Activated CD8-positive, alpha-beta memory T cell treated with anti-CD3 and anti-CD28 coated beads, Interleukin-2, amount 50 U/mL, for 24 hours (primary cell): ENCODE data around the gene LRRN4CL.
"Not testable (repeated sequence)": the region's sequence is repeated elsewhere in the genome, so short reads cannot be mapped to it uniquely, and the experiment has no call there.

ENCODE experiments used
- DNase-seq: peaks from one replicate; pipeline ENCODE4 v3.0.0-alpha.2; 2020; ENCODE audit errors: extremely low read depth

LRRN4CL gene

DNA sequence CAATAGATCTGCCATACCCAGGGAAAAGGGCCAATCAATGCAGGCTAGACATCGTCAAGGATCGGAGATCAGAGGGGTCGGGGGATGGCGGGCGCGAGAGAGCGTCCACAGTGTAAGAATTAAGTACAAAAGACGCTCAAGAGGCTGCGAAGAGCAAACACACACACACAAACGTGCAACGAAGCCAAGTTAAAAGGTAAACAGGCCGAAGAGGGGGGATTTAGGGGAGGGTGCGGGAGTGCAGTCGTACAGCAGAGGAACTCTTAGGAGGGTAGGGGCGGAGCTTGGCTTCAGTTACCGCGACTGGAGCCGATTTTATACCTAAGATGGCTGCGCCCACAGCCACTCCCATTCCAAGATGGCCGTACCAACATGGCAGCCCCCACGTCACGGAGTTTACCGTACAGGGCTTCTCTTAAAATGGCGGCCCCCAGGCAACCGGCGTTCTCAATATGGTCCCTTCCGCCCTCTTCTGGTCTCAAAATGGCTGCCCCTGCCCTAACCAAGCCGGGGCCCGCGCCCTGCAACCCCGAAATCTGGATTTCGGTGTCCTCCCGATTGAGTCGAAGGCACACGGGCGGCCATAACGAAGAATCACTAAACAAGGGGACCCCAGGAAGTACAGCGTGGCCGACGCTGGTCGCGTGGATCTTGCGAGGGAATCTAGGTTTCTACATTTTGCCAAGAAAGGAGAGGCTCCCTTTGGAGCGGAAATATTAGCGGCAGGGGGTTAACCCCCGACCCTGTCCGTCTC lies 20.1 kb upstream of the LRRN4CL start:
- peak; percentile 96 for DNase-seq

DNA sequence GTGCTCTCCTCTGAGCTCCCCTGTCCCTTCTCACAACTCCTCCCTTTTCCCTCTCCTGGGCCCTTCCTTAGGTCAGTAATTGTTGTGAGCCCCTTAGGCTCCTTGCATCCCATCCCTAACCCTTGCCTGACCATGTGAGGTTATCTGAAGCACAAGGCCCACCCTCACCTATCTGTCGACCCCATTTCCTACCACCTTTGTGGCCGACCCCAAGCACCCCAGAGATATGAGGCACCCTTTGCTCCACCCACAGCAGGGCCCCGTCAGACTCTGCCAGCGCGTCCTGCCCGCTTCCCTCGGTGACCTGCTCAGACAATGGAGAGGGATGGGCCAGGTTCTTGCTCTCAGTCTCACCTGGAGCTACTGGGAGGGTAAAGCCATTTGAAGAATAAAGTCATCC lies 19.5 kb upstream of the LRRN4CL start:
- no peak for DNase-seq

GRCh38 chr11:62708392-62708791 lies 19.1 kb upstream of the LRRN4CL start:
- no peak for DNase-seq

DNA sequence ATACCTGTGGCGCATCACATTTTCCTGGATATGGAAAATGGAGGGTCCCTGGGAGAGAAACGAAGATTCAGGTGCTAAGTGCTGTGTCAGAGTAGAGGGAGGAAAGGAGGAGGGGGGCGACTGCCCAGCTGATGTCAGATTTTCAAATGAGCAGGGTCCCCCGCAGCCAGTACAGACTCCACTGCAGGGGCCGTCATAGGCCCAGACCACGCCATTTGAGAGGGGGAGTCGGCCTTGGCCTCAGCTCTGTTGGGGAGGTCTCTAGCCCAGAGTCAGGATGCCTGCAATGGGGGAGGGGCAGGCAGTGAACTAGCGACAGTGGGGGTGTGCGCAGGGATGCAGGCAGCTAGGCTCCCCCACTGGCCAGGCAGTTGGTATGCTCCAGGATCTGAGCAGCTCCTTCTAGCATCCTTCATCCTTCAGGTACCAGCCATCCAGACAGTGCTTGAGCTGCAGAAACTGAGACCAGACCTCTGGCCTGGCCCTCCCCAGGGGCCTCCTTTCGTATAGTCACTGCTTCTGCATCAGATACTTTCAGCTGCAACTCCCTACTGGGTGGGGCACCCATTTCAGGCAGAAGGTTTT lies 18.0 kb upstream of the LRRN4CL start, which contains the start of the genes BSCL2 and GNG3:
TSS of gene BSCL2 (minus strand) at position 148 of the 585 bp plus-strand sequence. CDS start 229 bp downstream, outside the sequence.
TSS of gene GNG3 (plus strand) at position 400 of the 585 bp plus-strand sequence. CDS start 620 bp downstream, outside the sequence.
- no peak for DNase-seq

DNA sequence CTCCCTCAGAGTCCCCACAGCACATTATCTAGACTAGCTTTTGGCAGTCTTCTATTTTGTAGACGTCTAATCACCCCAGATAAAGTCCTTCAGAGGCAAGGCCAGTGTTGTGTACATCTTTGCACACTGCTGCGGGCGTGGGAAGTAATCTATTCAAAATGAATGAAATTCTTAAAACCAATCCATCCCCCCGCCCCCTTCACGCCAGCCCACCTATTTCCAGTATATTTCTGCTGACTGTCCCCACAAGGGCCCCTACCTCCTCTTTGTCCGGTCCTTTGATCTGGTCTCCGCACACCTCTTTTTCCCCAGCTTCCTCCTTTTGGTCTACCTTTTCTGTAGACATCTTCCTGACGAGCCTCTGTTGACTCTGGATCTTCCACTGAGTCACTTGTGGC lies 17.5 kb upstream of the LRRN4CL start:
- DNase-seq: no peak

GRCh38 chr11:62705880-62706849 lies 16.8 kb upstream of the LRRN4CL start:
- peak; percentile 70 for DNase-seq

DNA sequence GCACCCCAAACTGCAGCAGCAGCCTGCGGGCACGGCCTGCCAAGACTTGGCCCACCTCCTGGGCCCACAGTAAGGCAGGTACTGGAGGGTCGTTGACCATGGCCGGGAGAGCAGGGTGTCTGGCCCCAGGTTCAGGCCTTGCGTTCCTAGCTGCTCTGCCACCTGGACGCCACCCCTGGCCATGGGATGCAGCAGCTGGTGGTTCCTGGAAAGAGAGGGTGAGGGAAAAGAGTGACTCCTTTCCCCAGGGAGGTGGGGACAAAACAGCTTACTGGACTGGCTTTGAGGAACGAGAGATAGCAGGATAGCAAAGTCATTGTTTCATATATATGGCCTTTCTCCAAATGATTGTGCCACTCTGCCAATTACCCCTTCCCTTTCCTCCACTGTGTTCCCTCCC lies 16.1 kb upstream of the LRRN4CL start:
- no peak for DNase-seq

- DNase-seq: not testable (repeated sequence)
These were observed 14.6 kb upstream of the LRRN4CL start for GRCh38 chr11:62703921-62704320.

- no peak for DNase-seq
These were observed 12.9 kb upstream of the LRRN4CL start for GRCh38 chr11:62702246-62702645.

DNA sequence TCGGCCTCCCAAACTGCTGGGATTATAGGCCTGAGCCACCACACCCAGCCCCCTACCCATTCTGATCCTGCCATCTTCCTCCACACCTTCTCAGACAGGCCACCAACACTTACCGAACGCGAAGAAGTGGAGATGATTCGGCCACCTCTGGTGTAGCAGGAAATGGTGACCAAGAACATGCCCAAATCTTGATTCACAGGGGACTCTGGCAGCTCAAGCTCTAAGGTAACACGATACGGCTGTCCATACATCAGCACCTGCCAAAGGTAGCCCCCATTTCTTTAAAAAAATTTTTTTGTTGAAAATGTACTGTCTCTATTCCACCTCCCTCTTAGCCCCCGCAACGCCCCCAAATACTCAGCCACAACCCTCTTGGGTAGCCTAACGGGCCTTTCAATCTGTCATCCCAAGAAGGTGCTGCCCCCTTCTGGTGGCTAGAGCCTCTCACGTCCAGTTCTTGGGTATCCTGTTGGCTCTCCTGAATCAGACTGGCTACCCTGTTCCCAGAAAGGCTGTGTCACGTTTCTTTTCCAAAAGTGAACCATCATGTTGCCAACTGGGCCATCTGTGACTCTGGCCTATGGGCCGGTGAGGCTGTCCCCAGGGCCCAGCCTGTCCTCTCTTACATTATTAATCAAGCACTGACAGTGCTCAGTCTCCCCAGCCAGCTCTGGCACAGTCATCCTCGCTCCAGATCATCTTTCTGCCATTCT lies 5.3 kb upstream of the LRRN4CL start:
- DNase-seq: no peak

DNA sequence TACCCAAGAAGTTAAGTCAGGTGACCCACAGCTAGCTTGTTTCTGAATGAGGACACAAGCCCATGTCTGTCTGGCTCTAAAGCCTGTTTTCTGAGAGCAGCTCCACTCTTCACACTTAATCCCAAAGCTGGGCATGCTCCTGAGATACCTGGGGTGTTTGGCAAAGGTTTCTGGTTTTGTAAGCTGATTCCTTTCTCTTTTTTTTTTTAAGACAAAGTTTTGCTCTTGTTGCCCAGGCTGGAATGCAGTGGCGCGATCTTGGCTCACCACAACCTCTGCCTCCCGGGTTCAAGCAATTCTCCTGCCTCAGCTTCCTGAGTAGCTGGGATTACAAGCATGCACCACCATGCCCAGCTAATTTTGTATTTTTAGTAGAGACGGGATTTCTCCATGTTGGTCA lies 4.3 kb upstream of the LRRN4CL start:
- not testable (repeated sequence) for DNase-seq

DNA sequence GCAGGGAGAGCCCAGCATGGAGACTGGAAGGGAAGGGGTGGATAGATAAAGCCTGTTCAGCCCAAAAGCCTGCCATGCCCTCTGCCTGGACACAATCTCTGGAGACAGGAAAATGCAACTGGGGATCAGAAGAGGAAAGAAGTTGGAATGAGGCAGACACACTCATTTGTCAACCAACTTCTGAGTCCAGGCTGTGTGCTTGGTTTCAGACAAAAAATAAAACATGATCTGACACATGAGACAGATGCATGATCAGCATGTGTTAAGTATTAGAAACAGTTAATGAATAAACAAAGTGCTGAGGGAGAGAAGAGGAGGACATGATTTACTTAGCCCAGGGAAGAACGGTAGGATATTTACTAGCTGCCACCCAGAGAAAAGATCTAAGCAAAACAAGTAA lies 839 bp downstream of the LRRN4CL start:
- DNase-seq: no peak

DNA sequence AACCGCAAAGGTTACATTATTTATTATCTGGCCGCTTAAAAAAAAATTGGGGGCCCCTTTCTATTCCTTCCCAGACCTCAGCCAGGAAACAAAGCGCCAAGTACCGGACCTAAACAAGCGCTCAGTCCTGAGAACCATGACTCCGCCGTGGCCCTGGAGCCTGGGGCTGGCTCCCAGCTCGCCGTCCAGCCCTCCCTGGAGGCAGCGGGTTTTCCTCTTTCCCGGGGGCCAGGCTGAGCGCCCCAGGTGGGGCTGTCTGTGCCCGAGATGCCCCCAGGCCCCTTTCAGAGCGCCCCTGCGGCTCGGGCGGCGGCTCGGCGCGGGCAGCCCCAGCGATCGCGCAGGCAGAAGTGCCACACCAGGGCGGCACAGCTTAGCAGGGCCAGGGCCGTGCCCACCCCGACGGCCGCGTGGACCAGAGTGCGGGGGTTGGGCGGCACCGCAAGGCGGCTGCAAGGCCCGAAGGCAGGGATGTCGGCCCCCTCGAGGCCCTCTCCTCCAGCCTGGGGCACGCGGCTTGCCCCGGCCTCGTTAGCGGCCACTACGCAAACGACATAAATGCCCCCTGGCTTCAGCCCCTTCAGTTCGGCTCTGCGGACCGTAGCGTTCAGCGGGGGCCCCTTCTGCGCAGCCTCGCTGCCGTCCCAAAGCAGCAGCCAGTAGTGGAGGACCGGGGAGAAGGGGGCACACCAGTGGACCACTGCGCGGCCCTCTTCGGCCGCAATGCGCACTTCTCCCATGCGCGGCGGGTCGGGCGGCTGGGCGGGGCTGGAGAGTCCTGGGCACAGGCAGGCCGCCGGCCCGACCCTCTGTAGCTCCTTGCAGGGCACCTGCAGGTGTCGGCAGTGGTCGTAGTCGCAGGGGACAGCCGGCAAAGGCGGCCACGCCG lies 1.6 kb downstream of the LRRN4CL start:
- no peak for DNase-seq

- DNase-seq: no peak
These were observed 6.8 kb downstream of the LRRN4CL start for GRCh38 chr11:62682518-62682917.

- DNase-seq: no peak
These were observed 8.5 kb downstream of the LRRN4CL start for GRCh38 chr11:62680825-62681240.

GRCh38 chr11:62678770-62679696 lies 10.3 kb downstream of the LRRN4CL start, which contains the start of gene UBXN1:
Gene UBXN1 (minus strand): TSS chr11:62679073. CDS start chr11:62678923, 150 bp downstream.
- peak; percentile 77 for DNase-seq

DNA sequence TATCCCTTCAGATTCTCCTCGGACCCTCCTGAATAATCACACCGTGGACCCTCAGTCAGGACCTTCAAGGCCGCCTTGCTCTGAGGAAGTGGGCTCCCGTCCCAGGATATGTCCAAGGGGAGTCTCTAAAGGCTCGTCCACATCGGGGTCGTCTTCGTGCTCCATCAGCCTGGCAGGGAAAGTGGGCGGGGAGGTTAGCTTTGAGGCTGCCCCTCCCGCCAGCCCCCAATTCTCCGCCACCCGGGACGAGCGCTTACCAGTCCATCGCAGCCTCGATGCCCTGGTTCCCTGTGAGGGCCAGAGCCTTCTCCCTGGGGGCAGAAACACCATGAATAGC lies 10.9 kb downstream of the LRRN4CL start:
- DNase-seq: no peak

GRCh38 chr11:62677714-62678113 lies 11.6 kb downstream of the LRRN4CL start:
- no peak for DNase-seq

GRCh38 chr11:62677156-62677555 lies 12.2 kb downstream of the LRRN4CL start:
- DNase-seq: no peak
